ENCODE data around the gene KCNH4.

- no peak for TF ChIP-seq RAD21 (IDR thresholded peaks at IDR 0.05)
- TF ChIP-seq, protein P1, sequence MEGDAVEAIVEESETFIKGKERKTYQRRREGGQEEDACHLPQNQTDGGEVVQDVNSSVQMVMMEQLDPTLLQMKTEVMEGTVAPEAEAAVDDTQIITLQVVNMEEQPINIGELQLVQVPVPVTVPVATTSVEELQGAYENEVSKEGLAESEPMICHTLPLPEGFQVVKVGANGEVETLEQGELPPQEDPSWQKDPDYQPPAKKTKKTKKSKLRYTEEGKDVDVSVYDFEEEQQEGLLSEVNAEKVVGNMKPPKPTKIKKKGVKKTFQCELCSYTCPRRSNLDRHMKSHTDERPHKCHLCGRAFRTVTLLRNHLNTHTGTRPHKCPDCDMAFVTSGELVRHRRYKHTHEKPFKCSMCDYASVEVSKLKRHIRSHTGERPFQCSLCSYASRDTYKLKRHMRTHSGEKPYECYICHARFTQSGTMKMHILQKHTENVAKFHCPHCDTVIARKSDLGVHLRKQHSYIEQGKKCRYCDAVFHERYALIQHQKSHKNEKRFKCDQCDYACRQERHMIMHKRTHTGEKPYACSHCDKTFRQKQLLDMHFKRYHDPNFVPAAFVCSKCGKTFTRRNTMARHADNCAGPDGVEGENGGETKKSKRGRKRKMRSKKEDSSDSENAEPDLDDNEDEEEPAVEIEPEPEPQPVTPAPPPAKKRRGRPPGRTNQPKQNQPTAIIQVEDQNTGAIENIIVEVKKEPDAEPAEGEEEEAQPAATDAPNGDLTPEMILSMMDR (IDR thresholded peaks at IDR 0.05; ENCODE audit: low read depth, low read length, missing input control) = no peak
- TF ChIP-seq ZBTB33 (IDR thresholded peaks at IDR 0.05) = no peak
- TF ChIP-seq YY1 (IDR thresholded peaks at IDR 0.05) = no peak
- no peak for TF ChIP-seq HNF4G (IDR thresholded peaks at IDR 0.05)
- TF ChIP-seq GABPA (IDR thresholded peaks at IDR 0.05 in 1 of 2, conservative IDR thresholded peaks at IDR 0.05 in 1 of 2) = no peak
- no peak for TF ChIP-seq REST (IDR thresholded peaks at IDR 0.05)
- no peak for TF ChIP-seq TAF1 (conservative IDR thresholded peaks at IDR 0.05)
- TF ChIP-seq, protein P2, sequence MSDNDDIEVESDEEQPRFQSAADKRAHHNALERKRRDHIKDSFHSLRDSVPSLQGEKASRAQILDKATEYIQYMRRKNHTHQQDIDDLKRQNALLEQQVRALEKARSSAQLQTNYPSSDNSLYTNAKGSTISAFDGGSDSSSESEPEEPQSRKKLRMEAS (IDR thresholded peaks at IDR 0.05) = no peak
- TF ChIP-seq, protein P3, sequence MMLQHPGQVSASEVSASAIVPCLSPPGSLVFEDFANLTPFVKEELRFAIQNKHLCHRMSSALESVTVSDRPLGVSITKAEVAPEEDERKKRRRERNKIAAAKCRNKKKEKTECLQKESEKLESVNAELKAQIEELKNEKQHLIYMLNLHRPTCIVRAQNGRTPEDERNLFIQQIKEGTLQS (IDR thresholded peaks at IDR 0.05) = no peak
- TF ChIP-seq JUND (IDR thresholded peaks at IDR 0.05) = no peak
- no peak for TF ChIP-seq EGR1 (IDR thresholded peaks at IDR 0.05; ENCODE audit: low read depth in 2 of 2)
- no peak for TF ChIP-seq RXRA (IDR thresholded peaks at IDR 0.05)
Measured at GRCh38 chr17:42113293-42114069, 67.5 kb downstream of the KCNH4 start.
